Activated CD8-positive, alpha-beta memory T cell treated with anti-CD3 and anti-CD28 coated beads for 24 hours (primary cell): Measurements from ENCODE around the gene KLF5.
"Not testable (repeated sequence)": the region's sequence is repeated elsewhere in the genome, so short reads cannot be mapped to it uniquely, and the experiment has no call there.

Experiments
- DNase-seq: peaks from one replicate; pipeline ENCODE4 v3.0.0-alpha.2; 2020

KLF5 gene

GRCh38 chr13:73090116-73090822 is 31.5 kb downstream of the KLF5 start:
- no peak for DNase-seq

- DNase-seq = no peak
These were observed 32.0 kb downstream of the KLF5 start for GRCh38 chr13:73090823-73091187.

GRCh38 chr13:73092829-73093228 is 34.0 kb downstream of the KLF5 start:
- no peak for DNase-seq

GRCh38 chr13:73096173-73096572 is 37.4 kb downstream of the KLF5 start:
- DNase-seq = no peak

GRCh38 chr13:73096638-73097037 is 37.8 kb downstream of the KLF5 start:
- DNase-seq = no peak

- DNase-seq = not testable (repeated sequence)
These were observed 42.0 kb downstream of the KLF5 start for GRCh38 chr13:73100781-73101180.

- no peak for DNase-seq
These were observed 42.7 kb downstream of the KLF5 start for GRCh38 chr13:73101351-73102007.

GRCh38 chr13:73103238-73103637 is 44.4 kb downstream of the KLF5 start:
- DNase-seq = no peak

- no peak for DNase-seq
These were observed 47.8 kb downstream of the KLF5 start for GRCh38 chr13:73106513-73107178.

- DNase-seq = no peak
These were observed 48.7 kb downstream of the KLF5 start for GRCh38 chr13:73107481-73107880.

- DNase-seq = no peak
These were observed 49.2 kb downstream of the KLF5 start for GRCh38 chr13:73107970-73108369.

- DNase-seq = no peak
These were observed 50.6 kb downstream of the KLF5 start for GRCh38 chr13:73109288-73109899.

GRCh38 chr13:73109969-73110368 is 51.2 kb downstream of the KLF5 start:
- no peak for DNase-seq

GRCh38 chr13:73110814-73111213 is 52.0 kb downstream of the KLF5 start:
- no peak for DNase-seq

GRCh38 chr13:73111331-73111730 is 52.5 kb downstream of the KLF5 start:
- DNase-seq = no peak

- no peak for DNase-seq
These were observed 60.8 kb downstream of the KLF5 start for GRCh38 chr13:73119612-73120011.
